ENCODE measurements around the gene GABRR3.

DNA sequence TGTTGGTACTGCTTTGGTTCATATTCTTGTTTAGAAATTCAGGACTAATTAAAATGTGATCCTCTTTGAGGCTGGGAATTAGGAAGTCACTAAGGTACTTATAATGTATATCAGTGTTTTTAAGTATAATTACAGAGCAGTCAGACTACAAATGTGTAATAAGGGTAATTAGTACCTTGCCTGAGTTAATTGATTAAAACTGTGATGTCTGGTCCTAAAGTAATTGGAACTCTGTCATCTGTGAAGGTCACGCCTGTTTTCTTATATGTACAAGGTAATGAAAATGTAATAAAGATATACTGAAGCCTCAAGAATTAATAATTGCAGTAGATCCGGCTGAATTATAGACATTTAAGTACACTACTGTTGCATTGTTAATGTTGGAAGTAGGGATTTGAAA, 95.7 kb downstream of the GABRR3 start:
- no peak for TF ChIP-seq POLR2AphosphoS5 (IDR thresholded peaks at IDR 0.05; ENCODE audit: borderline replicate concordance, low read depth, low read length)
- no peak for TF ChIP-seq EZH2 (IDR thresholded peaks at IDR 0.05)
- no peak for TF ChIP-seq FOXP2 (optimal IDR thresholded peaks at IDR 0.05; ENCODE audit: control extremely low read depth, extremely low read length, insufficient read depth)

Data from SK-N-MC (cell line).